ENCODE data around the gene ACO1. TPM values are rescaled to one million over a fixed set of nuclear protein-coding genes. Genes with fewer than 3 reads are reported as not detected.

Gene ACO1
- polyA plus RNA-seq, 1 donor (not counting 4 experiments of a cell fraction or from before 2014, with no cell fraction given) = 29.2 TPM

DNA sequence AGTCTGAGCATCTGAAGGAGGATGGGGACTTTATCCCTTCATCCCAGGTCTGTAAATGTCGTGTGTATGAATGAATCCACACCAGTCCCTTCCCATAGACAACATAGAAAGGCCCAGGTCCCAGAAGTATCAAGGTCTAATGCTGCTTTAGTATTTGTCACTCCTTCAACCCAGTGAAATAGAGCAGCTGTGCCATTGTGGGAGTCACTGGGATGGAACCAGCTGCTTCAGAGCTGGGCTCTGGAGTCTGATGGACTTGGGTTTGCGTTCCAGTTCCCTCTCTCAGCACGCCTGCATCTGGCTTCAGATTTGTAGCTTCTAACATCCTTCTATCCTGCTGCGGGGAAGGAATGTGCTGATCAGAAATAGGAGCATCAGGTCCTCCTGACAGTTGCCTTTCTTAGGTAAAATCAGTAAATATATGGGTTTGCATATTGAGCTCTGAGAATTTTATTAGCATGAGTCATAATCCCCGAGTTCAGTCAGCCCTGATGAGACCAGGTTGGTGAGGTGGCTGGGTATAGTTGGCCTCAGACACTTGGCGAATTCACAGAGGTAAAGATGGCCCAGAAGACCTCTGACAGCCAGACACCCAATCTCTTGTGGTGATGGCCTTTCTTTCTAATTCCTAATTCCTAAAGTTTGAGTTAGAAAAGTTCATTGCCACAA, 10.1 kb downstream of the ACO1 start:
- Histone ChIP-seq H3K4me3 (ENCODE audit: control insufficient read depth in 2 of 3, extremely low read depth in 1 of 3, insufficient read depth in 2 of 3, low read depth in 1 of 3, low read length in 3 of 3) (no peak overlapping the region), H3K27me3 (ENCODE audit: control insufficient read depth, extremely low read depth, insufficient read depth, low read length) (no peaks in the 10 kb centered on the region), H4K20me1 (ENCODE audit: control insufficient read depth, extremely low read depth, insufficient read depth, low read length) (no peaks in the 10 kb centered on the region), H3K27ac (ENCODE audit: control insufficient read depth, insufficient read depth, low read length) (no peak overlapping the region), H3K4me1 (ENCODE audit: control insufficient read depth, extremely low read depth, insufficient read depth, low read length) (peaks cover 21% of the 10 kb centered on the region), H3K4me2 (ENCODE audit: control insufficient read depth, extremely low read depth, insufficient read depth, low read depth, low read length) (no peak overlapping the region), H3K79me2 (ENCODE audit: control insufficient read depth, insufficient read depth, low read length) (peaks cover 5% of the 10 kb centered on the region), H3K36me3 (ENCODE audit: control insufficient read depth in 2 of 2, extremely low read depth in 1 of 2, insufficient read depth in 2 of 2, low read length in 2 of 2) (no peaks in the 10 kb centered on the region), H3K9me3 (ENCODE audit: control insufficient read depth, low read depth, low read length) (no peaks in the 10 kb centered on the region), H3K9ac (ENCODE audit: control insufficient read depth, extremely low read depth, insufficient read depth, low read length) (no peak overlapping the region), H3K9me1 (ENCODE audit: control insufficient read depth, extremely low read depth, insufficient read depth, low read length) (no peaks in the 10 kb centered on the region), H2AFZ (ENCODE audit: control insufficient read depth, low read length) (no peak overlapping the region)
- dilution Hi-C loops (cut with MboI; ENCODE audit: extremely low pct_ligation_motif_present, low sequenced_read_pairs) = no loop called here
- no peak for FAIRE-seq
- DNase-seq (ENCODE audit: low read depth, low spot score) = no peak
- no peak for TF ChIP-seq EZH2 (IDR thresholded peaks at IDR 0.05; ENCODE audit: low read length)
- TF ChIP-seq, protein P1, sequence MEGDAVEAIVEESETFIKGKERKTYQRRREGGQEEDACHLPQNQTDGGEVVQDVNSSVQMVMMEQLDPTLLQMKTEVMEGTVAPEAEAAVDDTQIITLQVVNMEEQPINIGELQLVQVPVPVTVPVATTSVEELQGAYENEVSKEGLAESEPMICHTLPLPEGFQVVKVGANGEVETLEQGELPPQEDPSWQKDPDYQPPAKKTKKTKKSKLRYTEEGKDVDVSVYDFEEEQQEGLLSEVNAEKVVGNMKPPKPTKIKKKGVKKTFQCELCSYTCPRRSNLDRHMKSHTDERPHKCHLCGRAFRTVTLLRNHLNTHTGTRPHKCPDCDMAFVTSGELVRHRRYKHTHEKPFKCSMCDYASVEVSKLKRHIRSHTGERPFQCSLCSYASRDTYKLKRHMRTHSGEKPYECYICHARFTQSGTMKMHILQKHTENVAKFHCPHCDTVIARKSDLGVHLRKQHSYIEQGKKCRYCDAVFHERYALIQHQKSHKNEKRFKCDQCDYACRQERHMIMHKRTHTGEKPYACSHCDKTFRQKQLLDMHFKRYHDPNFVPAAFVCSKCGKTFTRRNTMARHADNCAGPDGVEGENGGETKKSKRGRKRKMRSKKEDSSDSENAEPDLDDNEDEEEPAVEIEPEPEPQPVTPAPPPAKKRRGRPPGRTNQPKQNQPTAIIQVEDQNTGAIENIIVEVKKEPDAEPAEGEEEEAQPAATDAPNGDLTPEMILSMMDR (optimal IDR thresholded peaks at IDR 0.05 in 1 of 3, IDR thresholded peaks at IDR 0.05 in 1 of 3, conservative IDR thresholded peaks at IDR 0.05 in 1 of 3; ENCODE audit: extremely low read depth in 1 of 3, insufficient read depth in 2 of 3, low read length in 3 of 3) = no peak

DNA sequence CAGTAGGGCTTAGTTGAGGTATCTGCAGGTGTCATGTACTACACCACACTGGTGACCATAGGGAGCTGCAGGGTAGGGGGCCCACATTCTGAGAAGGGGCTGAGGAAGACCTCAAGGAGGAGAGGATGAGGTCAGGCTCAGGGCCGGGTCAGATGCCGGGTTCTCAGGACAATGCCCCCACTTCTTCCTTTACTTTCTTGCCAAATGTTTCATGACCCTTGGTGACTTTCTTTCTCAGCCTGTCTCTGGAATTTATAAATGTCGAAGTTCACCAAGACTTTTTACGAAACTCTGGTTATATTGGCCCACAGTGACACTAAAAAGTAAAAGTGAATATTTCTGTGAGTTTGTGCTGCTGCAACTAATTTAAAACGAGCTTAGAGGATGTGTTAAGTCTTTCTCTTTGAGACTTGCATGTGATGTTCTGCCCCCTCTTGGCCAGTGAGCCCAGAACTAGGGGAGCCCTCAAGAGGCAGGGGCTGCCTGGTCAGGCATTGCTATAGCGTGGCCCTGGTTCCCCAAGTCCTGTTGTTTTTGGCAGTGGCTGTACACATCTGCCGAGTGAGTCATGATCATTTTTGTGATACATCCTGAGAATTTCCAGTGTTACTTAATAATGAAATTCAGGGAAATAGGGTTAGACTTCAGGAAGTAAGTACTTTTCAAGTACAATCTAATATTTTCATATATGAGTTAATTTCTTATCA, 11.2 kb downstream of the ACO1 start:
- H4K20me1 ChIP-seq (ENCODE audit: control insufficient read depth, extremely low read depth, insufficient read depth, low read length) = no peaks in the 10 kb centered on the region
- H3K9me3 ChIP-seq (ENCODE audit: control insufficient read depth, low read depth, low read length) = no peaks in the 10 kb centered on the region
- no peaks in the 10 kb centered on the region for H3K36me3 ChIP-seq (ENCODE audit: control insufficient read depth in 2 of 2, extremely low read depth in 1 of 2, insufficient read depth in 2 of 2, low read length in 2 of 2)
- H3K27me3 ChIP-seq (ENCODE audit: control insufficient read depth, extremely low read depth, insufficient read depth, low read length) = no peaks in the 10 kb centered on the region
- TF ChIP-seq, protein P1 (optimal IDR thresholded peaks at IDR 0.05 in 1 of 3, IDR thresholded peaks at IDR 0.05 in 1 of 3, conservative IDR thresholded peaks at IDR 0.05 in 1 of 3; ENCODE audit: extremely low read depth in 1 of 3, insufficient read depth in 2 of 3, low read length in 3 of 3) = peak in 2 of 3 experiments; percentile 23 to 27
- no peak for TF ChIP-seq EZH2 (IDR thresholded peaks at IDR 0.05; ENCODE audit: low read length)
- dilution Hi-C loops (cut with MboI; ENCODE audit: extremely low pct_ligation_motif_present, low sequenced_read_pairs) = no loop called here
- FAIRE-seq = peak; percentile 41
- peak overlapping the region; percentile 45 for H3K4me2 ChIP-seq (ENCODE audit: control insufficient read depth, extremely low read depth, insufficient read depth, low read depth, low read length)
- no peaks in the 10 kb centered on the region for H3K9me1 ChIP-seq (ENCODE audit: control insufficient read depth, extremely low read depth, insufficient read depth, low read length)
- H2AFZ ChIP-seq (ENCODE audit: control insufficient read depth, low read length) = no peak overlapping the region
- peak overlapping the region; percentile 76 for H3K27ac ChIP-seq (ENCODE audit: control insufficient read depth, insufficient read depth, low read length)
- peak overlapping the region; percentile 51 for H3K9ac ChIP-seq (ENCODE audit: control insufficient read depth, extremely low read depth, insufficient read depth, low read length)
- H3K79me2 ChIP-seq (ENCODE audit: control insufficient read depth, insufficient read depth, low read length) = peaks cover 5% of the 10 kb centered on the region
- no peak overlapping the region for H3K4me3 ChIP-seq (ENCODE audit: control insufficient read depth in 2 of 3, extremely low read depth in 1 of 3, insufficient read depth in 2 of 3, low read depth in 1 of 3, low read length in 3 of 3)
- DNase-seq (ENCODE audit: low read depth, low spot score) = peak; percentile 17
- H3K4me1 ChIP-seq (ENCODE audit: control insufficient read depth, extremely low read depth, insufficient read depth, low read length) = peaks cover 21% of the 10 kb centered on the region

Measured in keratinocyte (primary cell).